ENCODE results near the gene DNASE1. TPM values are rescaled to one million over a fixed set of nuclear protein-coding genes. Genes with fewer than 3 reads are reported as not detected.
"Not testable (repeated sequence)": the region's sequence is repeated elsewhere in the genome, so short reads cannot be mapped to it uniquely, and the experiment has no call there.

Gene DNASE1
- total RNA-seq, 2 donors from 2014 or later = 31.2 to 32.2 TPM

DNA sequence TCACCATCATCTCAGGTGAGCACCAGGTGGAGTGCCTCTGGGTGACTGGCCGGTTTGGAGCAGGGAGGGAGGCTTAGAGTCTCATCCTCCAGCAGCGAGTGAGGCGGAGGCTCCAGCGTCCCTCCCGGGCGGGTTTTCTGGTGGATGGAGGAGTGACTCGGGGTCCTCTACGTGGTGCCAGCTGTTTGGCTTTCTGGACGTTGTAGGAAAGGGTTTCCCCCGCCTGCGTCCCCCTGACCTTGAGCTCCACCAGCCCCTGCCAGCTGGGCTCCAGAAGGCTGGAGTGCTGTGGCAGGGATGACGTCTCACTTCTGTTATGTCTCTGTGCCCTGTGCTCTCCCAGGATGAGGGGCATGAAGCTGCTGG is 522 bp downstream of the DNASE1 start:
- H3K27me3 ChIP-seq (ENCODE audit: control insufficient read depth, insufficient read depth, low read length, poor library complexity, severe bottlenecking) = no peaks in the 10 kb centered on the region
- peaks cover 49% of the 10 kb centered on the region for H3K36me3 Mint-ChIP-seq (ENCODE audit: low read depth)
- H3K27ac ChIP-seq (ENCODE audit: low read depth, low read length) = peak overlapping the region; percentile 32
- TF ChIP-seq, protein P1, sequence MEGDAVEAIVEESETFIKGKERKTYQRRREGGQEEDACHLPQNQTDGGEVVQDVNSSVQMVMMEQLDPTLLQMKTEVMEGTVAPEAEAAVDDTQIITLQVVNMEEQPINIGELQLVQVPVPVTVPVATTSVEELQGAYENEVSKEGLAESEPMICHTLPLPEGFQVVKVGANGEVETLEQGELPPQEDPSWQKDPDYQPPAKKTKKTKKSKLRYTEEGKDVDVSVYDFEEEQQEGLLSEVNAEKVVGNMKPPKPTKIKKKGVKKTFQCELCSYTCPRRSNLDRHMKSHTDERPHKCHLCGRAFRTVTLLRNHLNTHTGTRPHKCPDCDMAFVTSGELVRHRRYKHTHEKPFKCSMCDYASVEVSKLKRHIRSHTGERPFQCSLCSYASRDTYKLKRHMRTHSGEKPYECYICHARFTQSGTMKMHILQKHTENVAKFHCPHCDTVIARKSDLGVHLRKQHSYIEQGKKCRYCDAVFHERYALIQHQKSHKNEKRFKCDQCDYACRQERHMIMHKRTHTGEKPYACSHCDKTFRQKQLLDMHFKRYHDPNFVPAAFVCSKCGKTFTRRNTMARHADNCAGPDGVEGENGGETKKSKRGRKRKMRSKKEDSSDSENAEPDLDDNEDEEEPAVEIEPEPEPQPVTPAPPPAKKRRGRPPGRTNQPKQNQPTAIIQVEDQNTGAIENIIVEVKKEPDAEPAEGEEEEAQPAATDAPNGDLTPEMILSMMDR (conservative IDR thresholded peaks at IDR 0.05) = no peak
- H3K9me3 Mint-ChIP-seq = no peaks in the 10 kb centered on the region
- no peak overlapping the region for H3K4me3 Mint-ChIP-seq
- peak; percentile 44 for DNase-seq
- 97 to 98% methylated on average over 9 to 12 of the region's 12 CpGs for WGBS, 2 experiments (ENCODE audit: insufficient coverage in 1 of 2, insufficient read length in 1 of 2)
- H3K27ac Mint-ChIP-seq = peak overlapping the region; percentile 87
- H3K27me3 Mint-ChIP-seq (ENCODE audit: insufficient read depth) = no peaks in the 10 kb centered on the region
- peaks cover 6% of the 10 kb centered on the region for H3K4me1 ChIP-seq (ENCODE audit: control insufficient read depth, insufficient read depth, low read length)
- peaks cover 14% of the 10 kb centered on the region for H3K4me1 Mint-ChIP-seq
- H3K4me3 ChIP-seq (ENCODE audit: low read length) = no peak overlapping the region
- peaks cover 62% of the 10 kb centered on the region for H3K36me3 ChIP-seq (ENCODE audit: control insufficient read depth, insufficient read depth, low read length)
- no peaks in the 10 kb centered on the region for H3K9me3 ChIP-seq (ENCODE audit: control insufficient read depth, low read length)
- H3K9ac ChIP-seq (ENCODE audit: extremely low read depth, low read length, poor library complexity, severe bottlenecking) = no peak overlapping the region

DNA sequence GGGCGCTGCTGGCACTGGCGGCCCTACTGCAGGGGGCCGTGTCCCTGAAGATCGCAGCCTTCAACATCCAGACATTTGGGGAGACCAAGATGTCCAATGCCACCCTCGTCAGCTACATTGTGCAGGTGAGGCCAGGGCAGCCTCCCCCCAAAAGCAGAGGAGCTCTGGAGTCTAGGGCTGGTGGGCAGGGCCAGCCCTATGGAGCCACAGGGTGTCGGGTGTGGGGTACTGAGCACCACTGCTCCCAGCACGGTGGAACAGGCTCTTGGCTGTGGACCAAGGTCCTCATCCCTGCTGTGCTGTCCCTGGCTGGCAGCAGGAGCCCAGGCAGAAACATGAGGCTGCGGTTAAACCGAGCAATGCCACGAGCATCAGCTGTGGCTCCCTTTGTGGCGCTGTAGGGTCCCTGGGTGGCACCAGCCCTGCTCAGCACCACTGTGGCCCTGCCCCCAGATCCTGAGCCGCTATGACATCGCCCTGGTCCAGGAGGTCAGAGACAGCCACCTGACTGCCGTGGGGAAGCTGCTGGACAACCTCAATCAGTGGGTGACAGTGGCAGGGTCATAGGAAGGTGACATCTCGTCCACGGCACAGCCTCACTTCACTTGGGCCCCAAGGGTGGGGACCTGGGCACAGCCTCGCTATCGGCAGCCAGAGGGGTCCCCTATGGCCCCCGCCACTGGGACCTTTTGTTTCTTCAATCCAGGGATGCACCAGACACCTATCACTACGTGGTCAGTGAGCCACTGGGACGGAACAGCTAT is 1.1 kb downstream of the DNASE1 start:
- Mint-ChIP-seq H3K4me1 (peaks cover 14% of the 10 kb centered on the region), H3K36me3 (ENCODE audit: low read depth) (peaks cover 54% of the 10 kb centered on the region), H3K27me3 (ENCODE audit: insufficient read depth) (no peaks in the 10 kb centered on the region), H3K27ac (peak overlapping the region; percentile 87), H3K9me3 (no peaks in the 10 kb centered on the region), H3K4me3 (no peak overlapping the region)
- WGBS, 2 experiments (ENCODE audit: insufficient coverage in 1 of 2, insufficient read length in 1 of 2) = 96 to 97% methylated on average over 14 to 21 of the region's 21 CpGs
- no peaks in the 10 kb centered on the region for H3K27me3 ChIP-seq (ENCODE audit: control insufficient read depth, insufficient read depth, low read length, poor library complexity, severe bottlenecking)
- H3K36me3 ChIP-seq (ENCODE audit: control insufficient read depth, insufficient read depth, low read length) = peaks cover 68% of the 10 kb centered on the region
- H3K9me3 ChIP-seq (ENCODE audit: control insufficient read depth, low read length) = no peaks in the 10 kb centered on the region
- TF ChIP-seq, protein P1 (conservative IDR thresholded peaks at IDR 0.05) = no peak
- peak; percentile 38 for DNase-seq
- peak overlapping the region; percentile 32 for H3K27ac ChIP-seq (ENCODE audit: low read depth, low read length)
- no peak overlapping the region for H3K9ac ChIP-seq (ENCODE audit: extremely low read depth, low read length, poor library complexity, severe bottlenecking)
- H3K4me3 ChIP-seq (ENCODE audit: low read length) = no peak overlapping the region
- H3K4me1 ChIP-seq (ENCODE audit: control insufficient read depth, insufficient read depth, low read length) = peaks cover 6% of the 10 kb centered on the region

DNA sequence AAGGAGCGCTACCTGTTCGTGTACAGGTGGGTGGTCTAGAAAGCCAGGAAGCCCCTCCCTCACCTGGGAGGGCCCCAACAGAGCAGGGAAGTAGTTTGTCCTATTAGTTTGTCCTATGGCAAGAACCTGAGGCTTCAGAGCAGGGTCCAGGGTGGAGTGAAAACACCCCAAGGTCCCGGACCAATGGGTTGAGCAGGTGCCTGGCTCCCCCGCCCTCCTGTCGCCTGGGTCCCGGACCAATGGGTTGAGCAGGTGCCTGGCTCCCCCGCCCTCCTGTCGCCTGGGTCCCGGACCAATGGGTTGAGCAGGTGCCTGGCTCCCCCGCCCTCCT is 1.6 kb downstream of the DNASE1 start:
- not testable (repeated sequence) for DNase-seq; H3K27me3 ChIP-seq (ENCODE audit: control insufficient read depth, insufficient read depth, low read length, poor library complexity, severe bottlenecking); H3K27ac Mint-ChIP-seq; H3K27me3 Mint-ChIP-seq (ENCODE audit: insufficient read depth); H3K4me3 Mint-ChIP-seq; H3K9me3 ChIP-seq (ENCODE audit: control insufficient read depth, low read length); H3K27ac ChIP-seq (ENCODE audit: low read depth, low read length); H3K4me3 ChIP-seq (ENCODE audit: low read length); H3K9ac ChIP-seq (ENCODE audit: extremely low read depth, low read length, poor library complexity, severe bottlenecking); H3K9me3 Mint-ChIP-seq; H3K4me1 ChIP-seq (ENCODE audit: control insufficient read depth, insufficient read depth, low read length)
- H3K36me3 Mint-ChIP-seq (ENCODE audit: low read depth) = peaks cover 56% of the 10 kb centered on the region
- WGBS, 2 experiments (ENCODE audit: insufficient coverage in 1 of 2, insufficient read length in 1 of 2) = 96% methylated on average over 3 of the region's 10 CpGs; no CpG with 5 or more reads in 1 of the 2 experiments
- H3K36me3 ChIP-seq (ENCODE audit: control insufficient read depth, insufficient read depth, low read length) = peaks cover 66% of the 10 kb centered on the region
- H3K4me1 Mint-ChIP-seq = peaks cover 14% of the 10 kb centered on the region
